Measurements from ENCODE around the gene CSNK1A1.

GRCh38 chr5:149588936-149589335 is 37.7 kb upstream of the CSNK1A1 start:
- TF ChIP-seq SUZ12 (IDR thresholded peaks at IDR 0.05) (no peak), PKNOX1 (IDR thresholded peaks at IDR 0.05) (no peak), ELF4 (IDR thresholded peaks at IDR 0.05) (no peak), FOXA1 (IDR thresholded peaks at IDR 0.05) (no peak), NFRKB (IDR thresholded peaks at IDR 0.05) (no peak), CTBP1 (IDR thresholded peaks at IDR 0.05; ENCODE audit: borderline replicate concordance) (no peak), TARDBP (IDR thresholded peaks at IDR 0.05) (no peak), HDGF (IDR thresholded peaks at IDR 0.05; ENCODE audit: borderline replicate concordance) (no peak), LEF1 (IDR thresholded peaks at IDR 0.05; ENCODE audit: borderline replicate concordance) (no peak), ZNF384 (IDR thresholded peaks at IDR 0.05) (no peak), ARNT (IDR thresholded peaks at IDR 0.05) (no peak)

Data from HEK293T (cell line).